Germinal center (tissue), 1 donor: ENCODE data around the gene GON7.

Experiments used
- DNase-seq: peaks from one replicate; pipeline ENCODE4 v3.0.0; 2012; ENCODE audit warnings: mixed read lengths, low spot score

Gene GON7

GRCh38 chr14:93156693-93157369 is 50.0 kb downstream of the GON7 start:
- no peak for DNase-seq

- DNase-seq = no peak
These were observed 51.2 kb downstream of the GON7 start for GRCh38 chr14:93155667-93156066.

- no peak for DNase-seq
These were observed 53.7 kb downstream of the GON7 start for GRCh38 chr14:93153121-93153520.
